ENCODE measurements around the gene MRPS34.
A peak's percentile ranks its signal among the peaks of the same experiment; 100 is the strongest.

MRPS34 gene

DNA sequence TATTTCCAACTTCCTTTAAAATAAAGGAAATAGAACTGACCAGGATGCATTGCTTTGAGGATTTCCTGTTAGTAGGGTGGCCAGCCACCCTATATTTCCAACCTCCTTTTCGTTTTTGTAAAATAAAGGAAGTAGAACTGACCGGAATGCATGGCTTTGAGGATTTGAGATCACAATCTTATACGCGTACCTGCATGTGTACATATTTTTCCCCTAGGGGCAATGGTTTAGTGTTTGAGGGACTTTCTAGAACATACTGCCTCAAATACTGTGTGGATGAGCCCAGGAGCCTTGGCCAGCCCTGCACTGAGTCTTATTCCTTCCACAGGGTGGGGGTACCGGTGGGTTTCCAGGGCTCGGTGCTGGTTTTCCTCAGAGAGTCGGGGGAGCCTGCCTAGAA lies 41.3 kb downstream of the MRPS34 start:
- DNase-seq = no peak

DNA sequence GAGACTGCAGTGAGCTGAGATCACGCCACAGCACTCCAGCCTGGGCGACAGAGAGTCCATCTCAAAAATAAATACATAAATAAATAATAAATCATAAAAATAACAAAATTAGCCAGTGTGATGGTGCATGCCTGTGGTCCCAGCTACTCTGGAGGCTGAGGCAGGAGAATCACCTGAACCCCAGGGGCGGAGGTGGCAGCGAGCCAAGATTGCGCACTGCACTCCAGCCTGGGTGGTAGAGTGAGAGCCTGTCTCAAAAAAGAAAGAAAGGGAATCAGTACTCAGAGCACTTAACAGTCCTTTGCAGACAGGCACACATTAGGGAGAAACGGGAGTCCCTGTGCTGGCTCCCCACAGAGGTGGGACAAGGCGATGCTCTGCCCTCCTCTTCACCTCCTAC lies 41.9 kb downstream of the MRPS34 start:
- no peak for DNase-seq

DNA sequence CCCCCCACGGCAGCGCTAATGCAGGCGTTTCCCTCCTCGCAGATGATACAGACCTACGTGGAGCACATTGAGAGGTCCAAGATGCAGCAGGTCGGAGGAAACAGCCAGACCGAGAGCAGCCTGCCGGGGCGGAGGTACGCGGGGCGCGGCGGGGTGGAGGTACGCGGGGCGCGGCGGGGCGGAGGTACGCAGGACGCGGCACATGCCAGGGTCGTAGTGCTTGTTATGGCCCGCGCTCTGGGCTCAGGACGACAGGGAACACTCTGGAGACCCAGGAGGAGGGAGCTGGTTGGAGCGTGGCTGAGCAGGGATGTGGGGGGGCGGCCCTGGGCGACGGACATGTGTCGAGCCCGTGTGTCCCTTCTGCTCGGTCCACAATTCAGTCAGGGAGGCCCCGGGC lies 43.5 kb downstream of the MRPS34 start:
- no peak for DNase-seq

DNA sequence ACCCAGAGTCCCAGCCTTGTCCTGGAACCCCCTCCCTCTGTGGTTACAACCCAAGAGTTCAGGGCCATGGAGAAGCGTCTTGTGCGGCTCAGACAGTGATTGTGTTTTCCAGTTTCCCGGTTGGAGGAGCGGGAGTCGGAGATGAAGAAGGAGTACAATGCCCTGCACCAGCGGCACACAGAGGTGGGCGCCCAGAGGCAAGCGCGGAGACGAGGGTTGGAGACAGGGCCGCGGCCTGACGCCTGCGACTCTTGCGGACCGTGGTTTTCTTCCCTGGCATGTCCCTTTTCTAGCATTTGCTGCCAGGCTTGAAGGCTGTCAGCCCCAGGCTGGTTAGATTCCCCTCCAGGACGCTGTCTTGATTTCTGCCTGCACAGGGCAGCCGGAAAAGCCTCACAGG lies 43.9 kb downstream of the MRPS34 start:
- no peak for DNase-seq

DNA sequence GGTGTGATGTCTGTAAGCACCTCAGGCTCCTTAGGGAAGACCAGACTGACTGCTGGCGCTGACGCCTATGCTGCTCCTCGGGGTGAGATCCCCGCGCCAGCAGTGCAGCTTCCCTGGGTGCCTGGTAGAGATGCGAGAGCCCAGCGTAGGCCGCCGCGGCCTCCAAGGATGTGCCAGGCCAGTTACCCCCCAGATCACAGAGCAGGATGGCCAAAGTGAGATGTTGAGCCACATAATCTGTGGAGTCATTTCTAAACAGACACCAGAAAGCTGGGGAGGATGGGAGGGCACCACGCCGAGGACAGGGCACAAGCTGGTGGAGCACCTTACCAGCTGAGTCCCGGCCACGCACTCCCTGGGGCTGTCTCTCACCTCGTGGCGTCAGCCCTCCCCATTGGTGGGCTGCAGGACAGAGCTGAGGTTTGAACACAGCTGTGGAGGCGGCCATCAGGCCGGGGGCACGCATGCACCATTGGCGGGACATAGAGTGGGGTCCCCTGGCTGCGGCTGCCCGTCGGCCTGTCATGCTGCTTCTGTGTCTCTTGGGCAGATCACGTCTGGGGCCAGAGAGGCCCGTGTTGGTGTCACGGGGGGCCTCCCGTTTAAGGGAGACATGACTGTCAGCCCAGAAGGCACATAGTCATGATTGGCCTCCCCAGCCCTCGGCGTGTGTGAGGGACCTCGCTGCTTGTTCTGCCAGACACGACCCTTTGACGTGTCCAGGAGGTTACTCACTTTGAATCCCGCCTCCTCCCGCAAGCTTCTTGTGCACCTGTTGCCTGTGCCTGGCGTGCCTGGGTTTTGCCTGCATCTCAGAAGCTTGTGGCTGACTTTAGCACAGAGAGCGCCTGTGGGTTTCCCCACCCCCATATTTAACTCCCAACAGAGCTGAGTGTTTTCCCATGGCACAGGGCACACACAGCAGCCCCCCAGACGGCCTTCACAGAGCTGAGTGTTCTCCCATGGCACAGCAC lies 45.0 kb downstream of the MRPS34 start:
- no peak for DNase-seq

DNA sequence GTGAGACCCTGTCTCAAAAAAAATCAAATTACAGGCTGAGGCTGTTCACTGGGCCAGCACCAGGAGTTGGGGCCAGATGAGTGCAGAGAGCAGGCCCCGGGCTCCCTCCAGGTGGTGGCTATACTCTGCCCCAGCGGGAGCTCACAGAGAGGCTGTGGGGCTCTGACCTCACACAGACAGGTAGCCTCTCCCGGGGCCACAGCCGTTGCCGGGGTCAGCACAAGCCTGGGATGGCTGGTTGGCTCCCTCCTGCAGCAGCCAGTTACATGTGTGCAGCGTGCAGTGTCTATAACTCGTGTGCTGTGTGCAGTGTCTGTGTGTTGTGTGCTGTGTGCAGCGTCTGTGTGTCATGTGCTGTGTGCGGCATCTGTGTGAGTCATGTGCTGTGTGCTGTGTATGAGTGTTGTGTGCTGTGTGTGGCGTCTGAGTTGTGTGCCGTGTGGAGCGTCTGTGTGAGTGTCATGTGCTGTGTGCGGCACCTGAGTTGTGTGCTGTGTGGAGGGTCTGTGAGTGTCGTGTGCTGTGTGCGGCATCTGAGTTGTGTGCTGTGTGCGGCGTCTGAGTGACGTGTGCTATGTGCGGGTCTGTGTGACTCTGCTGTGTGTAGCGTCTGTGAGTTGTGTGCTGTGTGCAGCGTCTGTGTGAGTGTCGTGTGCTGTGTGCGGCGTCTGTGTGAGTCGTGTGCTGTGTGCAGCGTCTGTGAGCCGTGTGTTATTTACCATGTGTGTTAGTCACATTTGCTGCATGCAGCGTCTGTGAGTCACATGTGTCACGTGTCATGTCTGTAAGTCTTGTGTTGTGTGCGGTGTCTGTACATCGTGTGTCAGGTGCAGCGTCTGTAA lies 46.1 kb downstream of the MRPS34 start:
- DNase-seq = no peak

DNA sequence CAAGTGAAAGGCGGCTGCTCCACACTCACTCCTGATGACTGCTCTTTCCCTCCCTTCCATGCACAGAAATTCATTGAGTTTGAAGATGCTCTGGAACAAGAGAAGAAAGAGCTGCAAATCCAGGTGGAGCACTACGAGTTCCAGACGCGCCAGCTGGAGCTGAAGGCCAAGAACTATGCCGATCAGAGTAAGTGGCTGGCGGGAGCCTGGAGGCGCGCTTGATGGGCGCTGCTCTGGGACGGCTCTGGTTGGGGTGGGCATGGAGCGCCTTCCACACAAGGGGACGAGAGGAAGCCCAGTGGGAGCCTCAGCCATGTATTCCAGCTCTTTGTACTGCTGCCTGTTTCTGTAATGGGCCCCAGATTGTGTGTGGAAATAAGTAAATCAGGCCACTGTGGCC lies 48.4 kb downstream of the MRPS34 start:
- no peak for DNase-seq

DNA sequence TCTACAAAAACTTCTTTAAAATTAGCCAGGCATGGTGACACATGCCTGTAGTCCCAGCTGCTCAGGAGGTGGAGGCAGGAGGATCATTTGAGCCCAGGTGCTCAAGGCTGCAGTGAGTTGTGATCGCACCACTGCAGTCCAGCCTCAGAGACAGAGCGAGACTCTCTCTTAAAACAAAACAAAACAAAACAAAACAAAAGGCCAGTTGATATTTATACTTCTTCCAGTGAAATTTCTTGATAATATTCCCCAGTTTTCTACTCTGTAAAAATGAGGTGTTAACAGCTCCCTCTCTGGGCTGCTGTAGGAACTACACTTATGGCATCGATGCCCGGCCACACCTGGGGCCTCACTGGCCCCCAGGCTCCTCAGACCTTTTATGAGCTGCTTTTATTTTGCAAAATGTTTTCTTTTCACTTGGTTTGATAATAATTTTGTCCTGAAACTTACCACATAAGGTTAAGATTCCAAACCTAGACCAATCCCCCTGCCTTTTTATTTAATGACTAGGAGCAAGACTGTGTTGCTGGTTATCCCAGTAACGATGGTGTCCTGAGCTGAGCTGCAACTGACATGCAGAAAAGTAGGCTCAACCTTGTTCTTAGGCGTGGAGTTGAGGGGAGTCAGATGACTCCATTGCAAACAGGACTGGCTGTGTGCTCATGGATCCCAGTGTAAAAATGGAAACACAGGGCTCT lies 49.3 kb downstream of the MRPS34 start:
- peak in 20 of 56 donors; percentile 4 to 56 (median 28) for DNase-seq

Measured in nucleus accumbens (tissue), 56 donors.